Mammary epithelial cell (primary cell): ENCODE measurements around the gene MYH10.

ENCODE experiments used
- CTCF ChIP-seq, 2 donors: IDR thresholded peaks in 1 of 2; conservative IDR thresholded peaks in 1 of 2; 2 replicates each; pipeline ENCODE4 v1.5.1; 2011 to 2012; ENCODE audit warnings: inconsistent platforms in 2 of 2, low read length in 2 of 2, mild to moderate bottlenecking in 2 of 2, control low read depth in 1 of 2, low read depth in 1 of 2; ENCODE audit not compliant: insufficient read depth in 1 of 2; ENCODE audit errors: extremely low read depth in 1 of 2
- EZH2 ChIP-seq: IDR thresholded peaks from 2 replicates; pipeline ENCODE4 v1.6.1; 2012; ENCODE audit warnings: low read length, inconsistent platforms, borderline replicate concordance

GRCh38 chr17:8656693-8657092 lies 26.2 kb upstream of the MYH10 start:
- TF ChIP-seq CTCF (conservative IDR thresholded peaks at IDR 0.05 in 1 of 2, IDR thresholded peaks at IDR 0.05 in 1 of 2; ENCODE audit: extremely low read depth in 1 of 2, insufficient read depth in 1 of 2, low read depth in 1 of 2, low read length in 2 of 2): no peak
- no peak for TF ChIP-seq EZH2
